Ascending aorta (tissue), 2 donors: ENCODE results near the gene CAMK4. TPM values are rescaled to one million over a fixed set of nuclear protein-coding genes. Genes with fewer than 3 reads are reported as not detected.
A peak's percentile ranks its signal among the peaks of the same experiment; 100 is the strongest.

ENCODE experiments used
- DNase-seq, 2 donors: peaks; one replicate each; pipeline ENCODE4 v3.0.0-alpha.2; 2019; ENCODE audit warnings: low spot score in 2 of 2
- H3K27ac ChIP-seq, 2 donors: fragments of 200-600 bp; sonication (generic); one replicate each; pipeline ENCODE4 v1.5.1; 2016 to 2017; ENCODE audit warnings: mild to moderate bottlenecking in 1 of 2
- H3K27me3 ChIP-seq: fragments of 200-600 bp; sonication (generic); one replicate; pipeline ENCODE4 v1.5.1; 2017
- H3K36me3 ChIP-seq, 2 donors: fragments of 200-600 bp; sonication (generic); one replicate each; pipeline ENCODE4 v1.5.1; 2016
- H3K4me1 ChIP-seq, 2 donors: fragments of 200-600 bp; sonication (generic); one replicate each; pipeline ENCODE4 v1.5.1; 2016 to 2017; ENCODE audit warnings: mild to moderate bottlenecking in 1 of 2
- H3K4me3 ChIP-seq, 2 donors: fragments of 200-600 bp; sonication (generic); one replicate each; pipeline ENCODE4 v1.5.1; 2016 to 2017; ENCODE audit warnings: mild to moderate bottlenecking in 1 of 2
- H3K9me3 ChIP-seq, 2 donors: fragments of 200-600 bp; sonication (generic); one replicate each; pipeline ENCODE4 v1.5.1; 2016
- intact Hi-C: fragments of 100-400 bp; cut with DNase I; formaldehyde crosslinking; loops from one replicate; pipeline ENCODE4 v1.15.1; 2023
- total RNA-seq: library from RNA; depleted of rRNA; stranded (reverse); fragments of >200 nt; gene quantifications from one replicate; pipeline ENCODE4 v1.1.0, GENCODE V29; 2016
- TF ChIP-seq, protein P1 (sequence below), 3 experiments: fragments of 200-600 bp in 2 of 3; fragments of 450-650 bp in 1 of 3; sonication (generic) in 2 of 3; IDR thresholded peaks; one replicate each; pipeline ENCODE4 v1.5.1; 2016 to 2019; ENCODE audit warnings: antibody characterized with exemption in 3 of 3, mild to moderate bottlenecking in 1 of 3, moderate library complexity in 1 of 3

The CAMK4 gene
- total RNA-seq = under 0.01 TPM

DNA sequence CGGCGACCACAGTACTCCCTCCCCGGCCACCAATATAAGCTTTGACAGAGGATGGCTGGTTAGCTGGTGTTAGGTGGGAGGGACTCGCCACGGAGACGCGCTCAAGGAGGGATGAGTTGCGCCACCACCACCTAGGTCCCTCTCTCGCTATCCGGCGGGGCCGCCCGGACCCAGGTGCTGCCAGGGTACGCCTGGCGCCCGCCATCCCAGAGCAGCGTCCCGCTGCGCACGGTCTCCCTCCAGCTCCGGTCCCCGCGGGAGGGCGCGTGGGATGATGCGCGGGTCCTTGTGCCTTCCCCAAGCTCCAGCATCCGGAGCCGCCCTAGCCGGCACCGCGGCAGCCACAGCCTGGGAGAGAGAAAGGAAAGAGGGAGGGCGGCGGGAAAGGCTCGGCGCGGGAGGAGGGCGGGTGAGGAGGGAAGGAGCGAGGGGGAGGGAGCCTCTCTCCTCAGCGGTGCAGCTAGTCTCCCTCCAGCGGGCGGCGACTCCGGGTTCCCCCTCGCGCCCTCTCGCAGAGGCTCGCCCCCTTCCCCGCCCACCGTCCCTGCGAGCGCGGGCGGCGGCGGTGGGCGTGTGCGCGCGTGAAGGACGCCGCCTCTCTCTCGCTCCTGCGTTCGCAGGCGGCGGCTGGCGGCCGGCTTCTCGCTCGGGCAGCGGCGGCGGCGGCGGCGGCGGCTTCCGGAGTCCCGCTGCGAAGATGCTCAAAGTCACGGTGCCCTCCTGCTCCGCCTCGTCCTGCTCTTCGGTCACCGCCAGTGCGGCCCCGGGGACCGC lies at the start of gene CAMK4:
Gene CAMK4, plus strand, starts transcription at position 598 of the 774 bp plus-strand sequence. Its CDS starts 100 bp downstream, at position 698.
- intact Hi-C loops = no loop called here
- H3K27ac ChIP-seq = peak within 1 kb of the TSS in 1 of 2 donors; percentile 20
- peak in 1 of 2 donors; percentile 76 for DNase-seq
- TF ChIP-seq, protein P1, sequence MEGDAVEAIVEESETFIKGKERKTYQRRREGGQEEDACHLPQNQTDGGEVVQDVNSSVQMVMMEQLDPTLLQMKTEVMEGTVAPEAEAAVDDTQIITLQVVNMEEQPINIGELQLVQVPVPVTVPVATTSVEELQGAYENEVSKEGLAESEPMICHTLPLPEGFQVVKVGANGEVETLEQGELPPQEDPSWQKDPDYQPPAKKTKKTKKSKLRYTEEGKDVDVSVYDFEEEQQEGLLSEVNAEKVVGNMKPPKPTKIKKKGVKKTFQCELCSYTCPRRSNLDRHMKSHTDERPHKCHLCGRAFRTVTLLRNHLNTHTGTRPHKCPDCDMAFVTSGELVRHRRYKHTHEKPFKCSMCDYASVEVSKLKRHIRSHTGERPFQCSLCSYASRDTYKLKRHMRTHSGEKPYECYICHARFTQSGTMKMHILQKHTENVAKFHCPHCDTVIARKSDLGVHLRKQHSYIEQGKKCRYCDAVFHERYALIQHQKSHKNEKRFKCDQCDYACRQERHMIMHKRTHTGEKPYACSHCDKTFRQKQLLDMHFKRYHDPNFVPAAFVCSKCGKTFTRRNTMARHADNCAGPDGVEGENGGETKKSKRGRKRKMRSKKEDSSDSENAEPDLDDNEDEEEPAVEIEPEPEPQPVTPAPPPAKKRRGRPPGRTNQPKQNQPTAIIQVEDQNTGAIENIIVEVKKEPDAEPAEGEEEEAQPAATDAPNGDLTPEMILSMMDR (IDR thresholded peaks at IDR 0.05) = no peak
- no peaks in the 10 kb centered on the region for H3K36me3 ChIP-seq
- H3K4me3 ChIP-seq = peak within 1 kb of the TSS; percentile 75 to 89
- peaks cover 3 to 11% of the 10 kb centered on the region in 2 donors for H3K4me1 ChIP-seq
- no peaks in the 10 kb centered on the region for H3K27me3 ChIP-seq
- no peaks in the 10 kb centered on the region for H3K9me3 ChIP-seq

DNA sequence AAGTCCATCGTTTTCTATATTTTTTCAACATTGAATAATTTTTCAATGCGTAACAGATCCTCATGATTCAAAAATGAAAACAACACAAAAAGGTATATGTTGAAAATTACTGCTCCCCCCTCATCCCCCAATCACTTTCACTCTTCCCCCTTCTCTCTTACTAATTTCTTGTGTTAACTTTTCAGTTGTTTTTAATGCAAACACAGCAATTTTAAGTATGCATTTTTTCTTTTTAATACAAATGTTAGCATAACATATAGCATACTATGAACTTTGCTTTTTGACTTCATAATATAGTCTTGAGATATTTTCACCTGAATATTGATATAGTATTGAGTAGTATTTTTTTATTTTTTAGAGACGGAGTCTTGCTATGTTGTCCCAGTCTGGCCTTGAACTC lies 41.1 kb upstream of the CAMK4 start:
- no peaks in the 10 kb centered on the region for H3K9me3 ChIP-seq
- intact Hi-C loops = no loop called here

DNA sequence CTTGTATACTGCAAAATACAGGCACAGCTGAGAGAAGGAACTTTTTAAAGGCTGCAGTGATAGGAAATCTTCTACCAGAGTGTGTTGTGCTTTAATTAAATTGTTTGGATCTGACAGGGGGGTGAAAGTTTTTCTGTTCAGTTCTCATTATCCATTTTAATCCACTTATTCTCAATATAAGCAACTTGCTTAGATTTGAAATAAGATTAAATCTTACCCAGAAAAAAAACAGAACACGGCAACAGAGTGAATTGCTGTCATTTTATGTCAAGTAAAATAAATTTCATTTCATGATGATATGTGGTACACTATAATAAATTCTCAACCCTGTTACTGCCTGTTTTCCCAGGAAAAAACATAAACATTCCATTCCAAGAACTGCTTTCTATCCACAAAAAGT lies 37.1 kb upstream of the CAMK4 start:
- Histone ChIP-seq H3K27me3 (no peaks in the 10 kb centered on the region), H3K4me1 (no peaks in the 10 kb centered on the region), H3K36me3 (no peaks in the 10 kb centered on the region), H3K27ac (no peak overlapping the region), H3K4me3 (no peak overlapping the region), H3K9me3 (no peaks in the 10 kb centered on the region)
- intact Hi-C loops = no loop called here
- no peak for DNase-seq
- TF ChIP-seq, protein P1 (IDR thresholded peaks at IDR 0.05) = no peak

More for the DNA sequence above, 41.1 kb upstream of the CAMK4 start:
- H3K27ac ChIP-seq = no peak overlapping the region
- no peak overlapping the region for H3K4me3 ChIP-seq
- TF ChIP-seq, protein P1 (IDR thresholded peaks at IDR 0.05) = no peak
- no peaks in the 10 kb centered on the region for H3K4me1 ChIP-seq
- H3K36me3 ChIP-seq = no peaks in the 10 kb centered on the region
- no peaks in the 10 kb centered on the region for H3K27me3 ChIP-seq
- no peak for DNase-seq

DNA sequence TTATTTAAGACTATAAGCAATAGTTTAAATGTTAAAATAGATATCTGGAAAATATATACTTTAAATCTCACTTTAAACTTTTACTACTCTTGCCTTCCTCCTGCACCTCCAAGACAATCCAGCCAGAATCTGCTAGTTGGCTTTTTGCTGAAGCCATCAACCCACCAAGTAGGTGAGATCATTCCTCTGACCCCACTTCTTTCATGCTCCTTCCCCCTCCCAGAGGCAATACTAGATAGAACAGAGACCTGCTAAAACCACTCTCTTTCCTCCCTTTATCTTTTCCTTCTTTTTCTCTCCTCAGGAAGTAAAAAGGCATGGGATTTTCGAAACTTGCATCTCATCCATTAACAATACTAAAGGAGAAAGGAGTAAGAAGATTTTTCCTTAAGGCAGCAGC lies 30.1 kb upstream of the CAMK4 start:
- Histone ChIP-seq H3K27ac (no peak overlapping the region), H3K4me1 (no peaks in the 10 kb centered on the region), H3K27me3 (no peaks in the 10 kb centered on the region), H3K9me3 (no peaks in the 10 kb centered on the region), H3K4me3 (no peak overlapping the region), H3K36me3 (no peaks in the 10 kb centered on the region)
- intact Hi-C loops = no loop called here
- TF ChIP-seq, protein P1 (IDR thresholded peaks at IDR 0.05) = no peak
- DNase-seq = no peak

DNA sequence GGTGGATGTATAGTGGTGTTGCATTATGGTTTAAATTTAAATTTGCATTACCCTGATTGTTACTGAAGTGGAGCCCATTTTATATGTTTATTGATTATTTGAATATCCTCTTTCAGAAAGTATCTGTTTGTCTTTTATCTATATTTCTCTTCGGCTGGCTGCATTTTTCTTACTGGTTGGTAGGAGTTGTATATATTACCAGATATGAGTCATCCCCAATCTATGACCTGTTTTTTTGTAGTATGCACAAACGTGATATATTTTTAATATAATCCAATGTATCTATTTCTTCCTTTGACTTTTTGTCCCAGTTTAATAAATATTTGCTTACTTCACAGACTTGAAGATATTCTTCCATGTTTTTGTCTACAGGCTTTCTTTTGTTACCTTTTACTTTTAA lies 29.3 kb upstream of the CAMK4 start:
- TF ChIP-seq, protein P1 (IDR thresholded peaks at IDR 0.05) = no peak
- intact Hi-C loops = no loop called here
- Histone ChIP-seq H3K36me3 (no peaks in the 10 kb centered on the region), H3K4me3 (no peak overlapping the region), H3K27me3 (no peaks in the 10 kb centered on the region), H3K9me3 (no peaks in the 10 kb centered on the region), H3K4me1 (no peaks in the 10 kb centered on the region), H3K27ac (no peak overlapping the region)
- no peak for DNase-seq
